ENCODE measurements around the gene MYO3B.

DNA sequence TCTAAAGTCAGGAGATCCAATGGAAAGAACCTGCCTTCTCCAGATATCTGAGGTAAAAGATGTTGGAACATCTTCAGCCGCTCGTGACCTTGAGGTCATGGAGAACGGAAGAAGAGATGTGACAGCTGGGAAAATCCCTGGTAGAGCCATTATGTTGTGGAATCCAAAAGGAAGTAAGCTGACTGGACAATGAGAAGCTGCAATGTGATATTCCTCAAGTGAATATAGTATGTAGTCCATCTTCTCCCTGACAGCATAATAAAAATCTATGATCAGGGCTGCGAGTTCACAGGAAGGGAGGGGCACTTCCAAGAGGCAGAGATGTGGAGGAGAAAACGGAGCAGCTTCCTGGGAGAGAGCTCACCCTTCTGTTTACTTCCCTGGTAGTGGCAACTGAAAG lies 336.2 kb downstream of the MYO3B start:
- TF ChIP-seq, protein P1, sequence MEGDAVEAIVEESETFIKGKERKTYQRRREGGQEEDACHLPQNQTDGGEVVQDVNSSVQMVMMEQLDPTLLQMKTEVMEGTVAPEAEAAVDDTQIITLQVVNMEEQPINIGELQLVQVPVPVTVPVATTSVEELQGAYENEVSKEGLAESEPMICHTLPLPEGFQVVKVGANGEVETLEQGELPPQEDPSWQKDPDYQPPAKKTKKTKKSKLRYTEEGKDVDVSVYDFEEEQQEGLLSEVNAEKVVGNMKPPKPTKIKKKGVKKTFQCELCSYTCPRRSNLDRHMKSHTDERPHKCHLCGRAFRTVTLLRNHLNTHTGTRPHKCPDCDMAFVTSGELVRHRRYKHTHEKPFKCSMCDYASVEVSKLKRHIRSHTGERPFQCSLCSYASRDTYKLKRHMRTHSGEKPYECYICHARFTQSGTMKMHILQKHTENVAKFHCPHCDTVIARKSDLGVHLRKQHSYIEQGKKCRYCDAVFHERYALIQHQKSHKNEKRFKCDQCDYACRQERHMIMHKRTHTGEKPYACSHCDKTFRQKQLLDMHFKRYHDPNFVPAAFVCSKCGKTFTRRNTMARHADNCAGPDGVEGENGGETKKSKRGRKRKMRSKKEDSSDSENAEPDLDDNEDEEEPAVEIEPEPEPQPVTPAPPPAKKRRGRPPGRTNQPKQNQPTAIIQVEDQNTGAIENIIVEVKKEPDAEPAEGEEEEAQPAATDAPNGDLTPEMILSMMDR (IDR thresholded peaks at IDR 0.05), result no peak
- no peak for TF ChIP-seq POLR2A (IDR thresholded peaks at IDR 0.05)
